Measurements from ENCODE around the gene NFATC1.
A peak's percentile ranks its signal among the peaks of the same experiment; 100 is the strongest.

NFATC1 gene

DNA sequence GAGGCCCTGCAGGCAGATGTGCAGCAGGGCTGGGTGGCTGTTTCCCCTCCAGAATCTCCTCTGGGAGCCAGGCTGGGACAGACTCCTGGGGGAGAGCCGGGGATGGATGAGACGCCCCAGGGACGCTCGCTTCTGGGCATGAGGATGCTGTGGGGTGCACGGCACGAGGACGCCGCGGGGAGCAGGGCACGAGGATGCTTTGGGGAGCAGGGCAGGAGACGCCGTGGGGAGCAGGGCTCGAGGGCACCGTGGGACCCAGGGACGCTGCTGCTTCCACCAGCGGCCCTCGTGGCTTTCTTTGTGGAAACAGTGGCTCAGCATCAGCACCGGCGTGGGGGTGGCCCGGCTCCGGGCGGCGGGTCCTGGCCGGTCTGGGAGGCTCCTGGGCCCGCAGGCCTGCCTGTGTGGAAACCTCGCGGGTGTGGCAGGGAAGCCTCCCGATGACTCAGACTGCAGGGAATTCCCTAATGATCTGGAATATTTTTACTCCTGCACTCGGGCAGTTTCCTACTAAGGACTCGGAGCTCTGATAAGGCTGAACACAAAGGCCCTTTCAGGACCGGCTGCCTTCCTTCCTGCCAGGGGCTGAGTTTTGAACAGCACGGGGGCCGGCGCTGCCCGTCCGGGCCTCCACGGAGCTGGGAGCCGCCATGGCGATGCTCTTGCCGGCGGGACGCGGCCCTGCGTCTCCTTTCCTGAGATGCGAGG is 62.6 kb downstream of the NFATC1 start:
- DNase-seq (ENCODE audit: low read depth) = peak; percentile 60

DNA sequence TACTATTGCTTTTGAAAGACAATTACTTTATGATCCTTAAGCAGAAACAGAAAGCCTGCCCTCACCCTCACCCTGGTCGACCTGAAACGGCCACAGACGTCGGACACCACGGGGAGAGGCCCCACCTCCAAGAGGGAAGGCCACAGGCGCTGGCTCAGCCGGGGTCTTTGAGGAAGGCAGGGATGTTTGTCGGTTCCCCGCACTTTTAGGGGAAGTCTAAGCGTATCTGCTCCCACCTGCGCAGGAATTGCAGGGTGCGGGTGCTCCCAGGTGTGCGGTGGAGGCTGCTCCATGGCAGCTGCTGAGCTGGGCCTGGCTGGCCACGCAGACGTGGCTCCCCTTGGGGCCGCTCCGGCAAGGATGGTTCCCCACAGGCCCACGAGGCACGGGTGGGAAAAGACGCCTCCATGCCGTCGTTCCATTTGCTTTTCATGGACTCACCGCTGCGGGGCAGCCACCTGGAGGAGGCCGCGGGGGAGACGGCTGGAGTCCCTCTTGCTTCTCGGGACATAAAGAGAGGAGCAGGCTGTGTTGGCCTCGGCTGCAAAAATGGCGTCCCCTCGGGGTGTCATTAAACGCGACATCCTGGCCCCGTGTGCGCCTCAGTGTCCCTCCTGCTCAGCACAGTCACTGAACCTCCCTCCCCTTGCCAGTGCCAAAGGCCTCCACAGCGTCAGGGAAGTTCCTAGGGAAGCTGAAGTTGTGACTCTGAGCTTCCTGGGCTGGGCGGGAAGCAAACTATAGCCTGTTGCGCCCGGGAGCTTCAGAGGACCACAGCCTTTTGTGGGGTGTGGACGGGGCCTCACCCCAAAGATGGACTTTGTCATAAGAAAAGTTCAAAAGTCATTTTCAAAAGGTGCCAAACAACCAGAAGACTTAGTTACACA is 63.4 kb downstream of the NFATC1 start:
- no peak for DNase-seq (ENCODE audit: low read depth)

DNA sequence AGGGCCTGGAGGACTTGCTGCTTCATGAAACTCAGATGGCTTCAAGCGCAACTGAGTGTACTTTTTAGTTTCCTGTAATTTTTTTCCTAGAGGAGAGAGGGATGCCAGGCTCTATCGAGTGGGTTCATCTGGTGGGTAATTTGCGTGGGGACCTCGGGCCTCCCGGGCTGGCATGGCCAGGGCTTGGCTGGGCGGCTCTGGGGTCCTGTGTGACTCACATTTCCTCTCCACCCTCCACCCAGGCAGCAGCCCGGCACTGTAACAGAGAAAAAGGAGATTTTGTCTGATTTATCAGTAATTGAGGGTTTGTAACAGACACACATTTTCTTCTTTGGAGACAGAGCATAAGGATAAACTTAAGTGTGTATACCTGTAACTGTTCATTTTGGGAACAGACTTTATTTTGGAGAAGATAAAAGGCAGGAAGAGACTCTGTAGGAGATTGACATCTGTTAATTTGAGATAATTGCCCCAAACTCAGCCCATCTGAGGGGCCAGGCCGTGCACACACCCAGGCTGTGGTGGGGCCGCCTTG is 64.3 kb downstream of the NFATC1 start:
- DNase-seq (ENCODE audit: low read depth) = no peak

DNA sequence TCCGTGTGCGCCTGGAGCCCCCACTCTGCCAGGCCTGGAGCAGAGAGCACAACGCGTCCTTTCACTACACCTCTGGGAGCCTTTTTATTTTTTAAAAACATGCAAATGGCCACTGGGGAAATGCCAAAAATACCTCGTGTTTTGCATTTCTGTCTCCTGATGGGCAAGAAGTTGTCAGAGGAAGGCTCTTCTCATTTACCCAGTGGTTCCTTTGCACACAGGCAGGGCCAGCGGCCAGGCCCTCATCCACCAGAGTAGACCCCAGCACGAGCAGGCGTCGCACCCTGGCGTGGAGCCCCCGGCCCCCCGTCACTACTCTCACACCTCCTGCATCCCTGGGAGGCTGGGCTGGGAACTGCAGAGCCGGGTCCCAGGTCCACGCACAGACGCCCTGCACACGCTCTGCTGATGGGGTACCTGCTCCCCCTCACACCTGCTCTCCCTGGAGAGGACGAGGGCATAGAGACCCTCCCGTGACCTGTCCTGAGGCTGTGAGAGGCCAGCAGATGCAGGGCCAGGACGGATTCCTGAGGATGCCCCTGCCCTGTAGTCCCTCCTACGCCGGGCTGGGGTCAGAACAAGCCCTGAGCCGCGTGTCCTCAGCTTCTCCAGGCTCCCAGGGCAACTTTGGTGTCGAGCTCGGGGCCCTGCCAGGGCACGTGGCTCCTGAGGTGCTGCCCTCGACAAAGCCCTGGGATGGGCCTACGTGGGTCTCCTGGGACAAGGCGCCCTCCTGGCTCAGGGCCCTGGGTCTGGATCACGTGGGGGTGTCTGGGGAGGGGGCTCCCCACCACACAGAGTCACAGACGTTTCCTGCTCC is 65.0 kb downstream of the NFATC1 start:
- DNase-seq (ENCODE audit: low read depth) = no peak

DNA sequence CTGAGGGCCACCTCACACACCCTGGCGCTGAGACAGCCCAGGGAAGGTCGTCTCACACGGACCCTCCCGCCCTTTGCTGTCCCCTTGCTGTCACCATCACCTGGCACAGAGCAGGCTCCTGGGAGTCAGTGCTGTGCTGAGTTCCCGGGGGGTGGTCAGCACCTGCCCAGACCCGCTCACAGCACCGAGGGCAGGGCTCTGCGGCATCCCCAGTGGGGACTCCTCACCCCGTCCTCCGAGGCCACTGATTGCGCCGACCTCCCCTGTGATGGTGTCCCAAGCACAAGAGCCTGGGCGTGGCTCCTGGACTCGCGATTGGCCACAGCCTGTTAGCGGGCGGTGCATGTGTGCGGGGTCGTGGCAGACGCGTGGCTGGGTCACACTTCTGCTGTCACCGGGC is 65.9 kb downstream of the NFATC1 start:
- no peak for DNase-seq (ENCODE audit: low read depth)

DNA sequence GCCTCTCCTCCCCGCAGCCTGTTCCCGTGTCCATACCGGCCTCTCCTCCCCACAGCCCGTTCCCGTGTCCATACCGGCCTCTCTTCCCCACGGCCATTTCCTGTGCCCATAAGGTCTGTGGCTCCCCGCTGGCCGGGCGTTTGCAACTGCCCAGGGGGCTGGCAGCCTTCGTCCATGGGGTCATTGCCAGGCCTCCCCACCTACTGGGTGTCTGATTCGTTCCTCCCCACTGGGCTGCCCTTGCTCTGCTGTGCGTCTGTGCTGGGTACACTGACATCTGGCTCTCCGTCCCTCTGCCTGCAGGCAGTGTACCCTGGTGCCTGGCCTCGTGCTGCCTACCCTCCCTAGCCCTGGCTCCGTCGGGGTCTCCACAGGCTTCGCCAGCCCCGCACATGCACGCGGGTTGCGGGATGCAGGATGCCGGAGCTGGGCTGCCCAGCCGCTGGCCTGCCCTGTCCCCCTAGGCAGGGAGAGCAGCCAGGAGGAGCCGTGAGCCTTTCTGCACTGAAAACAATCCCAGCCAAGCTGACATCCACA is 67.8 kb downstream of the NFATC1 start:
- DNase-seq (ENCODE audit: low read depth) = no peak

DNA sequence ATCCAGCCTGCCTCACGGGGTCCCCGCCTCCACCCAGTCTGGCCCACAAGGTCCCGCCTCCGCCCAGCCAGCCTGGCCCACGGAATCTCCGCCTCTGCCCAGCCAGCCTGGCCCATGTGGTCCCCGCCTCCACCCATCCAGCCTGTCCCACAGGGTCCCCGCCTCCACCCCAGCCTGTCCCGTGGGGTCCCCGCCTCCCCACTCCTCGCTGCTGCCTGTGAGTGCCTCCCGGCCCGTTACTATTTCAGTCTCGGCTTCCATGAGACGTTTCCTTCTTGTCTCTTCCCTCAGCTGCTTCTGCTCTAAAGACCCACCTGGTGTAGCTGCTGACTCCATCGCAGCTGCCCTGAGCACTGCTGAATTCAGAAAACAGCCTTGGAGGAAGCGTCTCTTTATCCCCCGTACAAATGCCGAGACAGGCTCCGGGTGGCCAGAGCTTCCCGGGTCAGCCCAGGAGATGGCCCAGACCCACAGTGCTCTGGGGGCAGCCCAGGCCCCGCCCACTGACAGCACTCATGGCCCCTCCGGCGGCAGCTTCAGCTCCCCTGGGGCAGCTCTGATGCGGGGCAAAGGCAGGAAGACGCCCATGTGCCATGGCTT is 69.8 kb downstream of the NFATC1 start:
- no peak for DNase-seq (ENCODE audit: low read depth)

DNA sequence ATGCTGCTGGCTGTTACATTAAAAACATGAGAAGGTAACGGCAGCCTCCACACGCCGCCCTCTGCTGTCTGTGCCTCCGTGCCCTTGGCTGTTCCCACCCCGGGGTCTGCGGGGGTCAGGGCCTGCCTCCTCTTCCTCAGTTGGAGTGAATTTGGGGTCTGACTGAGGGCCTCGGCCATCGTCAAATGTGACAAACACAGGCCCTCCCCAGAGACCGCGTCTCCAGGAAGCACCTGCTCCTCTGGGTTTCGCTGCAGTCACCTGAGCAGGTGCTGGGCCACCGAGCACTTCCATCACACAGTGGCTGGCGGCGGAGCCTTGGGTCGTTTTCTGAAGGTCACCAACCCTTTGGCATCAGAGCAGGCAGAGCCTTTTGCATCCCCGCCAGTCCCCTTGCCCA is 70.9 kb downstream of the NFATC1 start:
- DNase-seq (ENCODE audit: low read depth) = no peak

DNA sequence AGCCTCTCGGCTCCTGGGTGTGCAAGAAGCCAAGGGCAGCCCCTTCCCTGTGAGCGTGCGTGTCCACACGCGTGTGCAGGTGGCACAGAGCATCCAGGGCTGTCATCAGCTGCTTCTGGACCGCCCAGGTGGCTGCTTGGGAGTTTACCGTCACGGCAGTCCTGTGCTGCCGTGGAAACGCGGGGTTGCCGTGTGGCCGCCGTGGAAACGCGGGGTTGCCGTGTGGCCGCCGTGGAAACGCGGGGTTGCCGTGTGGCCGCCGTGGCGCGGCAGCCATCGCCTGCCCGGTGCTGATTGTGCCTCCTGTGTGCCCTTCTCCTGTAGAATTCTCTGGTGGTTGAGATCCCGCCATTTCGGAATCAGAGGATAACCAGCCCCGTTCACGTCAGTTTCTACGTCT is 71.4 kb downstream of the NFATC1 start:
- DNase-seq (ENCODE audit: low read depth) = no peak

DNA sequence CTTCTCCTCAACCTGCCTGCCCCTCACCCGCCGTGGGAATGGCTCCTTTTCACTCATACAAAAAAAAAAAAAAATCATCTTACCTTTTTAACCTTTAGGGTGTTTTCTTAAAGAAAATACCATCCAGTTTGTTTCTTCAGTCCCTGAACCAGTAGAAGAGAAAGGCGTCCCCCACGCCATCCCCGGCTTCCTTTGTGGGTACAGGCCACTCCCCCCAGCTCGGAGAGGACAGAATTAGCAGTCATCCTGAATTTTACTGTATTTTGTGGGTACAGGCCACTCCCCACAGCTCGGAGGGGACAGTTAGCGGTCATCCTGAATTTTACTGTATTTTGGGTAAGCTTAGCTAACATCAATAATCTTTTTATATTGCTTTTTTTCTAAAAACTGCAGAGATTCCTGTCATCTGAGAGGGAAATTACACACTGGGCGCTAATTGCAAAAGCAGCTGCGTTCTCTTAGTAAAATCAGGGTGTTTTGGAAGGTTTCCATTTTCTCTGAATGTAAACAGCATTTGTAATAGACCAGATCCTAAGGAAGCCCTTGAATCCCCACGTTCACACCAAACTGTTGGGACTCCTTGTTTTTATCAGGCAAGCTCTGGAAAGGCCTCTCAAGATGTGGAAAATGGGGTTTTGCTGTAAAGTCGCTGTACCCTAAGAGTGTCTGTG is 72.5 kb downstream of the NFATC1 start:
- no peak for DNase-seq (ENCODE audit: low read depth)

DNA sequence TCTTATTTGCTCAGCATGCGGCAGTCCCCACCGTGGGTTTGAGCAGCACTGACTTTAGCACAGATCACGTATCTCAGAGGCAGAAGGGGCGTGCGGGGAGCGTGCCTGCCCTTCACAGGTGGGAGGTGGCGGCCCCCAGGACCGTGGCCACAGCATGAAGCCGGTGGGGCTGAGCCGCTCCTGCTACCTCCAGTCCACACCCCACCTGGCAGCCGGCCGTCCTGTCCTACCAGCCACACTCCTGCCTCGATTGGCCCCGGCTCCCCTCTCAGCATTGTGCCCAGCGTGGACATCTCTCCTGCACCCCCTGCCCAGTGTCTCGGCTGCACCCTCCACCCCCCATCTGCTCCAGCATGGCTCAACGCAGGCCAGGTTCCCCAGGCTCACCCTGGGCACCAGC is 73.6 kb downstream of the NFATC1 start:
- no peak for DNase-seq (ENCODE audit: low read depth)

DNA sequence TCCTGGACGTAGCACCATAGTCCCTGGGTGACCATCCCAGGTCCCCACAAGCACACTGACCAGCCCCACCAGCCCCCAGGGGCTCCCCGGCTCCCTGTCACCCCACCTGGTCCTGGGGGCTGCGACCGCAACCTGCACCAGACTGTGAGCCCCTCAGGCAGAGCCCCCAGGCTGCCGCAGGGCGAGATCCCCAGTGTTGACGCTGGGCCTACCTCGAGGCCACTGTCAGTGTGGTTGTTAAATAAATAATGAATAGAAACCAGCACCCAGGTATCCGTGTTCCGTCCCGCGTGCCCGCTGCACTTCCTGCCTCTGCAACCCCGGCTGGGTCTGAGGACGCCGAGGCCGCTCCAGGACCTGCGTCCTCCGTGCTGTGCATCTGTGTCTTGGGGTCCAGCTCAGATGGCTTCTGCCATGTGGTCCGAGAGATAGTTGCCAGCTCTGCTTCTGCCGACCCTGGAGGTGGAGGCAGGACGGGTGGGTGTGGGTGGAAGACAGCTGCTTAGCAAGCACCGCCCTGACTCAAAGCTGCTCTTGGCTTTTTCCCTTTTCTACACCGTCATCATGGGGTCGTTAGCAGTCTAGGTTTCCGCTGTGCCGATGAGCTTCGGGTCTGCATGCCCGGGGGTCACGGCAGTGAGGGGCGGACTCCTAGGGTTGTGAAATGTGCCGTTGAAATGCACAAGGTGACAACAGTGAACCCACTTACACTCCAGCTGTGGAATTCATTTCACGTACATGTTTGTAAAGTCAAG is 74.2 kb downstream of the NFATC1 start:
- DNase-seq (ENCODE audit: low read depth) = no peak

DNA sequence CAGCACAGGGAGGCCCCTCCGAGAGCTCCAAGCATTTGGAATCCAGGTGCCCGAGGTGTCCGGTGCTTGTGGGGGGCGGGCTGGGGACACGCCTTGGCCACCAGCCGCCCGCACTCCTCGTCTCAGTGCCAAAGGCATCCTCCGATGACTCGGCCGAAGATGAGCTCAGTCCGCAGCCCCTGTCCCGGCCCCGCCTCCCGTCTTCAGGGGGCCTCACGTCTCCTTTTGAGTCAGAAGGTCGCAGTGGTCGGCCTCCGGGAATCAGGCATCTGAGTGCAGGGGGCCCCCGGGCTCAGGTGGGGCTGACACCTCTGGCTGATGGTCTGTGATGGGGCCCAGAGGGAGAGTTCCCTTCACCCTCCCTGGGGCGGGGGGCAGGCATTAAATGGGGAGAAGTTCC is 74.8 kb downstream of the NFATC1 start:
- DNase-seq (ENCODE audit: low read depth) = no peak

DNA sequence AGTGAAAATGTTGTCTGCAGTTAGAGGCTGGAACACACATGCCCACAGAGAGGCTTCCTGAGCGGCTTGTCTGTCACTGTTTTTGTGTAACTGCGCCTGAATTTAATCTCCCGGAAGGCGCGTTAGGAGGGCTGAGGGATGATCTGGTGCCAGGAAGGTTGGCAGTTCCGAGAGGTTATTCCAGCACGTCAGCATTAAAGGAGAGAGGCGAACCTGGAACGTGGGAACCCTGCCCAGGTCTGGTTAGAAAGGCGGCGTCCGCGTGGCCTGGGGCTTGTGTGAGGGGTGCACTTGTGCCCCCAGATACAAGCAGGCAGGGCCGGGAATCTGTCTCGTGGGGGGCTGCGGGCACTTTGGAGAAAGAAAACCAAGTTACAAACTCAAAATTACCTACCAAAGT is 75.3 kb downstream of the NFATC1 start:
- DNase-seq (ENCODE audit: low read depth) = no peak

DNA sequence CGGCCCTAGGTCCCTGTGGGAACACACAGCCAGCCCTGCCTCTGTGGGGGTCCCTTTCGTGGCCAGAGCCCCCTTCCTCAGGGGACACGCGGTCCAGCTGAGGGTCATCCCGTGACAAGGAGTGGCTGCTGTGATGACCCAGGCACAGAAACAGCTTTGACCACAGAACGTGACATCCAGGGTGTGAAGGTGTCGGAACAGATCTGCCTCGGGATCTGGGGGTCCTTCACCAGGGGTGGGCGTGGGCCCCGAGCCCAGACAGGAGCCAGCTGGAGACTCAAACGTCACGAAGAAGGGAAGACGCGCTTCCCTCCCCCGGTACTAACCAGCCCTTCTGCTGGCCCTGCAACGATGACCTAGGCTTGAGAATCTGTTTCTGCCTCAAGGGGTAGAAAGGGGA is 75.9 kb downstream of the NFATC1 start:
- no peak for DNase-seq (ENCODE audit: low read depth)

DNA sequence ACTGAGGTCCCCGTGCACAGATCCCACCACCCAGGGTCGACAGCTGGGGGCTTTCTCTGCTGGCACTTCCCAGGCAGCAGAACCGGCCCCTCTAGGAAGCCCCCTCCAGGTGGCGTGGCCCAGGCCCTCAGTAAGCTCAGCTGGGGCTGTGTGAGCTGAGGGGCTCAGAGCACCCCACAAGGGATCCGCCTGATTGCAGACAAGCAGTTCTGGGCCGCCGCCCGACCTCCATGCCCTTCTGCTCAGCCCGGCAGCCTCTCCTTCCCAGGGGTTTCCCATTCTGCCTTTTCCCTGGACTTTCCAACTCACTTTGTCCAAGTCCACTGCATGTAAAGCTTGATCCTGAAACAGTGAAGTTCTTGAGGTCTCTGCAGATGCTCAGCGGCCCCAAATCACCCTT is 76.4 kb downstream of the NFATC1 start:
- no peak for DNase-seq (ENCODE audit: low read depth)

DNA sequence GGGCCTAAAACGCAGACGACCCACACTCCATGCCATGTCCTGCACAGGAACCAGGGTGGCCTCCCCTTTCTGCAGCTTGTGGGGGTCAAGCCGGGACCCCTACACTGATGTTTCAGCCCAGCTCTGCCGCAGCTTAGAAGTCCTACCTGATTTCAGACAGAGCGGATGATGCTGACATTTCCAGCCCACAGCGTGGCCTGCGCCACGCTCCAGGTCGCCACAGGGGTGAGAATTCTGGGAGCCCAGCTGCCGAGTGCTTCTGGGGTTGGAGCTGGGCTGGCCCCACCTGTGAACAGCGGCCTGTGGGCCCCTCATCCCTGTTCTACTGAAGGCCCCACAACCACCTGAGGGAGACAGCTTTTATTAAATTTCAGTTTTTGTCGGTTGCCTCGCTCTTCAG is 77.2 kb downstream of the NFATC1 start:
- no peak for DNase-seq (ENCODE audit: low read depth)

DNA sequence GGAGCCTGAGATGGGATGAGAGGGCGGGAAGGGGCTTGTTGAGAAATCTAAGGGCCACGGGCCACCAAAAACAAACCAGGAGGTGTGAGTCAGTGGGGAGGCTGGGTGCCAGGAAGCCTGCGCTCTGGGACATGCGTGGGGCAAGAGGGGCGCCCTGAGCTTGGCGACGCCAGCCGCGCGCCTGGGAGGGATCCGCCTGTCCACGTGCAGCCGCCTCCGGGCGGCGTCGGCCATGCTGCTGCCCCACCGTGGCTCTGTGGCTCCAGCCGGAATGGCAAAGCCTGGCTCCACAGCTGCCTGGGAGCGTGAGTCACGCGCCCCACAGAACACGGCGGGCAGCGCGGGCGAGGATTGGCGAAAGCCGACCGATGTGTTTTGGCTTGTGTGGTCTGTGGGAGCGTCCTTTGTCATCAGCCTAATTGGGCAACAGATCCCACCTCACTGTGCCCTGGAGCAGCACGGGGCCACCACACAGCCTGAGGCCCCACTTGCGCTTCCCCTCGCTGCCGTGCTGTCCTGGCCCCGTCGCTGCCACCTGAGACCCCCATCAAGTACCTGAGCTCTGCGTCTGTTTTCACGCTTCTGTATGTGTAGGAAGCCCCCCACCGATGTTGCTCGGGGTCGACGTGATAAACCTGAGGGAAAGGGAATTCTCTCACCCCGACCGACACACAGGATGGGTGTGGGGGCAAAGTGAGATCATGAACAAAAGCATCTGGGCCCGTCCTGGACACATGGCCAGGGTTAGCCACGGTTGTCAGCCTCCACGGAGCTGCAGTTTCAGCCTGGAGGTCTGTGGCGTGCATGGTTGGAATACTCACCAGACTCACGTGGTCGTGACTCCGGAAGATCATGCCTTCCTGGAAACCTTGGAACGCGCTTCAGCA is 80.5 kb downstream of the NFATC1 start:
- peak; percentile 35 for DNase-seq (ENCODE audit: low read depth)

DNA sequence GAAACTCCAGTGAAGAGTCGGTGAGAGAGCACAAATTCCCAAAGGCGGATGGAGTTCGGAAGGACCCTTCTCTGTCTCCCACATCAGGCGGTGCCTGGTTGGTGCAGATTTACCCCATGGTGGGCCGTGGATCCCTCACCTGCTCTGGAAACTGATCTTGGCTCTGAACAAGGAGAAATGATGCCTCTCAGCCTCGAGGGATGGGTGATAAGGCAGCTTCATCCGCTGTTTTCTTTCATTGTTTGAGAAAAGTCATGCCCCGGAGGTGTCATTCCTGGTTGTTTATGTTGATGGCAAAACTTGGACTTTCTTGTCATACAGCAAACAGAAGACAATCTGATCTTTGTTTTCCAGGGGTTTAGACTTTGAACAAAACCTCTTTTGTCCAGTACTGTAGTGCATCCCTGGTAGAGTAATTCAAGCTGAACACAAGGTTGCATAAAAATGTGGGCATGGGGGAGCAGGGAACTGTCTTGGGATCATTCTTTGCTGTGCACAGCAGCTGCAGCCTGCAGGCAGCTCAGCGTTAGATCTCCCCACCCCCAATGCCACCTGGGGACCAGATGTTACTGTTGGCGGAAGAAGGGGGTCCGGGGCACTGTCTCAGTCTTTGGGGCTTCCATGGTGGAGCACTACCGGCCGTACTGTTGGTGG is 81.3 kb downstream of the NFATC1 start:
- DNase-seq (ENCODE audit: low read depth) = no peak
